Upper lobe of left lung (tissue), 4 donors: ENCODE measurements around the gene EPHB1.

ENCODE experiments used
- EP300 ChIP-seq, 4 donors: sonication (generic); formaldehyde crosslinking; IDR thresholded peaks; one replicate each; pipeline ENCODE4 v1.5.1; 2017; ENCODE audit warnings: antibody characterized with exemption in 4 of 4, control low read depth in 2 of 4
- POLR2A ChIP-seq, 4 donors: fragments of 450-650 bp; IDR thresholded peaks; one replicate each; pipeline ENCODE4 v1.5.1; 2016 to 2017; ENCODE audit warnings: antibody characterized with exemption in 4 of 4, mild to moderate bottlenecking in 2 of 4
- POLR2AphosphoS5 ChIP-seq, 2 donors: sonication (generic); formaldehyde crosslinking; IDR thresholded peaks; one replicate each; pipeline ENCODE4 v1.5.1; 2017; ENCODE audit warnings: antibody characterized with exemption in 2 of 2
- TF ChIP-seq, protein P1 (sequence below), 6 experiments: fragments of 450-650 bp in 4 of 6; fragments of 200-600 bp in 2 of 6; sonication (generic) in 2 of 6; IDR thresholded peaks; one replicate each; pipeline ENCODE4 v1.5.1; 2016 to 2019; ENCODE audit warnings: antibody characterized with exemption in 6 of 6

DNA sequence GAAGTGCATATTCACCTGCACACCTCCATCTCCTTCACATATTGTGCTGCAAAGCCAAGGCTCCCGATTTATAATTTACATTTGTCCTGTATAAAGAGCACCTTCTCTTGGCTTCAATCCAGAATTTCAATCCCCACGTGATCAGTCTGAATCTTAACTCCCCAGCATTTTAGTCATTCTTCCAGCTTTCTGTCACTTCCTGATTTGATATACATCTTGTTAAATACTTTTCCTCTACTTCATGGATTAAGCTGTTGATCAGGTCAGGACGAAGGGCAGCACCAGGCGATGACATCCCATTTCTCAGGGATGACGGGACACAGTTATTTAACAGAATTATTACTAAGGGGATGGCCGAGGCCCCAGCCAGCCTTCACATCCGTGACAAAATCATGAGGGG, 212.5 kb downstream of the EPHB1 start:
- no peak for TF ChIP-seq POLR2A (IDR thresholded peaks at IDR 0.05)
- TF ChIP-seq EP300 (IDR thresholded peaks at IDR 0.05) = no peak
- TF ChIP-seq, protein P1, sequence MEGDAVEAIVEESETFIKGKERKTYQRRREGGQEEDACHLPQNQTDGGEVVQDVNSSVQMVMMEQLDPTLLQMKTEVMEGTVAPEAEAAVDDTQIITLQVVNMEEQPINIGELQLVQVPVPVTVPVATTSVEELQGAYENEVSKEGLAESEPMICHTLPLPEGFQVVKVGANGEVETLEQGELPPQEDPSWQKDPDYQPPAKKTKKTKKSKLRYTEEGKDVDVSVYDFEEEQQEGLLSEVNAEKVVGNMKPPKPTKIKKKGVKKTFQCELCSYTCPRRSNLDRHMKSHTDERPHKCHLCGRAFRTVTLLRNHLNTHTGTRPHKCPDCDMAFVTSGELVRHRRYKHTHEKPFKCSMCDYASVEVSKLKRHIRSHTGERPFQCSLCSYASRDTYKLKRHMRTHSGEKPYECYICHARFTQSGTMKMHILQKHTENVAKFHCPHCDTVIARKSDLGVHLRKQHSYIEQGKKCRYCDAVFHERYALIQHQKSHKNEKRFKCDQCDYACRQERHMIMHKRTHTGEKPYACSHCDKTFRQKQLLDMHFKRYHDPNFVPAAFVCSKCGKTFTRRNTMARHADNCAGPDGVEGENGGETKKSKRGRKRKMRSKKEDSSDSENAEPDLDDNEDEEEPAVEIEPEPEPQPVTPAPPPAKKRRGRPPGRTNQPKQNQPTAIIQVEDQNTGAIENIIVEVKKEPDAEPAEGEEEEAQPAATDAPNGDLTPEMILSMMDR (IDR thresholded peaks at IDR 0.05) = no peak
- no peak for TF ChIP-seq POLR2AphosphoS5 (IDR thresholded peaks at IDR 0.05)
